Activated naive CD8-positive, alpha-beta T cell treated with anti-CD3 and anti-CD28 coated beads, Interleukin-2, amount 10 ng/mL, durations not matched to agents 7 days and 5 days (primary cell): ENCODE data around the gene DLG1. TPM values are rescaled to one million over a fixed set of nuclear protein-coding genes. Genes with fewer than 3 reads are reported as not detected.
"Not testable (repeated sequence)": the region's sequence is repeated elsewhere in the genome, so short reads cannot be mapped to it uniquely, and the experiment has no call there.

Experiments used
- ATAC-seq: fragments of 150-1000 bp; cut with Tn5 transposase; one replicate; pipeline ENCODE4 v1.10.0; 2021; ENCODE audit warnings: low read depth, moderate library complexity
- POLR2A ChIA-PET: fragments of 350-600 bp; sonication (Branson Sonifier 250); formaldehyde crosslinking; loops from one replicate; lab custom pipeline; 2021; ENCODE audit warnings: antibody characterized with exemption; lab: Charles Lee
- DNase-seq: peaks from one replicate; pipeline ENCODE4 v3.0.0; 2021
- H3K27ac Mint-ChIP-seq: one replicate; pipeline ENCODE4 v1.8.0; 2022; ENCODE audit warnings: mild to moderate bottlenecking, mixed read lengths
- H3K27me3 Mint-ChIP-seq: one replicate; pipeline ENCODE4 v1.8.0; 2022; ENCODE audit warnings: mild to moderate bottlenecking, moderate library complexity, mixed read lengths
- H3K36me3 Mint-ChIP-seq: one replicate; pipeline ENCODE4 v1.8.0; 2021; ENCODE audit warnings: mild to moderate bottlenecking, mixed read lengths
- H3K4me1 Mint-ChIP-seq: one replicate; pipeline ENCODE4 v1.8.0; 2021; ENCODE audit warnings: mixed read lengths
- H3K4me3 Mint-ChIP-seq: one replicate; pipeline ENCODE4 v1.8.0; 2022; ENCODE audit warnings: mild to moderate bottlenecking, moderate library complexity, mixed read lengths
- H3K9me3 Mint-ChIP-seq: one replicate; pipeline ENCODE4 v1.8.0; 2021; ENCODE audit warnings: mixed read lengths
- total RNA-seq, 2 experiments: library from RNA; stranded (reverse); gene quantifications; one replicate each; pipeline ENCODE4 v1.2.3, GENCODE V29; 2021

DLG1 gene
- total RNA-seq, 2 experiments from 2014 or later, result 83.4 to 86.5 TPM

DNA sequence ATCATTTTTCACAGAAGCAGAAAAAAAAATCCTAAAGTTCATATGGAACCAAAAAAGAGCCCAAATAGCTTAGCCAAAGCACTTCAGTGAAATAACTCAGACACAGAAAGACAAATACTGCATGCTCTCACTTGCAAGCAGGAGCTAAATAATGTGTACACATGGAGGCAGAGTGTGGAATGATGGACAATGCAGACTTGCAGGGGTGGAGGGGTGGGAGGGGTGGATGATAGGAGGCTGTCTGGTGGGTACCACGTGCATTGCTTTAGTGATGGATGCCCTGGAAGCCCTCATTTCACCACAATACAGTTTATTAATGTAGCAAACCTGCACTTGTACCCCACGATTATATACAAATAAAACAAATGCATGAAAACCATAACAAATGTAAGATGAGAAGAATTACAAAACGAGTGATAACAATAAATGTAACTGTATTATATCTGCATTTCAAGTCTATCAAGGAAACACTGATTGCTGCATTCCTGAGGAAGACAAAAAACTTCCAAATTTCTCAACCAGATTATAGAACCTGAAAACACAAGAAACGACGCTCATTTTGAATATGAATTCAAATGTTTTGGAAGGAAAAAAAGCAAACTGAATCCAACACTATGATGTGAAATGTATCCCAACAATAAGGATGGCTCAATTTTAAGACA lies 96.5 kb downstream of the DLG1 start:
- Mint-ChIP-seq H3K4me3 (no peak overlapping the region), H3K36me3 (peaks cover 7% of the 10 kb centered on the region), H3K4me1 (peaks cover 12% of the 10 kb centered on the region), H3K27me3 (no peaks in the 10 kb centered on the region), H3K9me3 (no peaks in the 10 kb centered on the region), H3K27ac (no peak overlapping the region)
- DNase-seq, result no peak
- POLR2A ChIA-PET, result no interaction called here
- no peak for ATAC-seq

- H3K36me3 Mint-ChIP-seq, H3K27ac Mint-ChIP-seq, H3K4me3 Mint-ChIP-seq, H3K27me3 Mint-ChIP-seq, H3K9me3 Mint-ChIP-seq, ATAC-seq, DNase-seq, POLR2A ChIA-PET: not testable (repeated sequence)
- peaks cover 12% of the 10 kb centered on the region for H3K4me1 Mint-ChIP-seq
These were observed 97.6 kb downstream of the DLG1 start for GRCh38 chr3:197200856-197201255.

- ATAC-seq, result no peak
- H3K27ac Mint-ChIP-seq, result no peak overlapping the region
- POLR2A ChIA-PET, result no interaction called here
- H3K4me1 Mint-ChIP-seq, result peaks cover 3% of the 10 kb centered on the region
- no peaks in the 10 kb centered on the region for H3K27me3 Mint-ChIP-seq
- H3K36me3 Mint-ChIP-seq, result peaks cover 12% of the 10 kb centered on the region
- no peaks in the 10 kb centered on the region for H3K9me3 Mint-ChIP-seq
- H3K4me3 Mint-ChIP-seq, result no peak overlapping the region
- no peak for DNase-seq
These were observed 101.1 kb downstream of the DLG1 start for GRCh38 chr3:197197334-197197733.

DNA sequence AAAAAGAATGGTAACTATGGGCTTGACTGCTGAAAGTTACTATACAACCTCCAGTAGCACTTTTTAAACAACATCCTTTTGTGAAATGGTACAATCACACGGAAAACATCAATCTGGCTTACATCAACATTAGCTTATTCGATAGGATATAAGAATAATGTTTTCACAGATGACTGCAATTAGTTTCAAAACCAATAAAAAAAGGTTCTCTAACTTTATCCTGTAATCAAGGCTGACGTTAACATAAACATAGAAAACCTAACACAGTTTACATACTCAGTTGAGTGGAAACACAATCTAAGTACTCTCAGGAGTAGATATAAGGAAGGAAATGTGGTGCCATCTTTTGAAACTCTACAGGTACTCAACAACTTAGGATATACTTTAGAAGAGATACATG lies 102.2 kb downstream of the DLG1 start:
- Mint-ChIP-seq H3K36me3 (peaks cover 15% of the 10 kb centered on the region), H3K27me3 (no peaks in the 10 kb centered on the region), H3K9me3 (no peaks in the 10 kb centered on the region), H3K27ac (no peak overlapping the region), H3K4me3 (no peak overlapping the region), H3K4me1 (peaks cover 5% of the 10 kb centered on the region)
- POLR2A ChIA-PET, result no interaction called here
- ATAC-seq (no peak), DNase-seq (no peak)

GRCh38 chr3:197195326-197195725 lies 103.1 kb downstream of the DLG1 start:
- Mint-ChIP-seq H3K9me3 (no peaks in the 10 kb centered on the region), H3K27me3 (no peaks in the 10 kb centered on the region), H3K36me3 (peaks cover 14% of the 10 kb centered on the region), H3K4me3 (no peak overlapping the region), H3K27ac (no peak overlapping the region), H3K4me1 (peaks cover 5% of the 10 kb centered on the region)
- no peak for ATAC-seq
- DNase-seq, result no peak
- POLR2A ChIA-PET, result no interaction called here

DNA sequence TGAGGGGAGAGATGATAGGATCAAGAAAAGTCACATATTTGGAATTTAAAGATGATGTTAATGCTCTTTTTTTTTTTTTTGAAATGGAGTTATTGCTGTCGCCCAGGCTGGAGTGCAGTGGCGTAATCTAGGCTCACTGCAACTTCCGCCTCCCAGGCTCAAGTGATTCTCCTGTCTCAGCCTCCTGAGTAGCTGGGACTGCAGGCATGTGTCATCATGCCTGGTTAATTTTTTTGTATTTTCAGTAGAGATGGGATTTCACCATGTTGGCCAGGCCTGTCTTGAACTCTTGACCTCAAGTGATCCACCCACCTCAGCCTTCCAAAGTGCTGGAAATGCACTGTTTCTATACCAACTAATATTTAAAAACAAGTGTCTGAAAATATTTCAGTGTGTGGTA lies 104.7 kb downstream of the DLG1 start:
- ATAC-seq, DNase-seq, H3K4me3 Mint-ChIP-seq, H3K27ac Mint-ChIP-seq, H3K4me1 Mint-ChIP-seq, H3K27me3 Mint-ChIP-seq, H3K9me3 Mint-ChIP-seq, POLR2A ChIA-PET: not testable (repeated sequence)
- peaks cover 14% of the 10 kb centered on the region for H3K36me3 Mint-ChIP-seq

GRCh38 chr3:197191897-197192296 lies 106.5 kb downstream of the DLG1 start:
- Mint-ChIP-seq H3K27me3 (no peaks in the 10 kb centered on the region), H3K4me1 (peaks cover 7% of the 10 kb centered on the region), H3K4me3 (no peak overlapping the region), H3K36me3 (peaks cover 12% of the 10 kb centered on the region), H3K27ac (no peak overlapping the region), H3K9me3 (no peaks in the 10 kb centered on the region)
- POLR2A ChIA-PET, result no interaction called here
- ATAC-seq (no peak), DNase-seq (no peak)

DNA sequence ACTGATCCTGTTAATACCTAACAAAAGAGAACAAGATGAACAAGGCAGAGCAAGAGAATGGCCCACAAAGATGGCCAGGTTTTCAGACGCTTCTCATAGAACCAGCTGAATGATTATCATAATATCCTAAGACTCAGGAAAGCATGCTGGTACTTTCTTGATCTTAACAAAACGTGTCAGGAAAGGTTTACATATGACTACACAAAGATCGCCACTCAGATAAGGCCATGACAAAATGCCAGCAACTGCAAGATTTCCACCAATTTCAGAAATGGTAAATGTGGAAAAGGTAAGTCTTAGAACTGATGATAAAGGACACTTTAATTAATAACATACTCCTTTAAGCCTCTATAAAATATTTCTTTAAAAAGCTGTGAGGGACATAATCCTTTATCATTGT lies 108.8 kb downstream of the DLG1 start:
- Mint-ChIP-seq H3K4me3 (no peak overlapping the region), H3K27ac (no peak overlapping the region), H3K4me1 (peaks cover 7% of the 10 kb centered on the region)

DNA sequence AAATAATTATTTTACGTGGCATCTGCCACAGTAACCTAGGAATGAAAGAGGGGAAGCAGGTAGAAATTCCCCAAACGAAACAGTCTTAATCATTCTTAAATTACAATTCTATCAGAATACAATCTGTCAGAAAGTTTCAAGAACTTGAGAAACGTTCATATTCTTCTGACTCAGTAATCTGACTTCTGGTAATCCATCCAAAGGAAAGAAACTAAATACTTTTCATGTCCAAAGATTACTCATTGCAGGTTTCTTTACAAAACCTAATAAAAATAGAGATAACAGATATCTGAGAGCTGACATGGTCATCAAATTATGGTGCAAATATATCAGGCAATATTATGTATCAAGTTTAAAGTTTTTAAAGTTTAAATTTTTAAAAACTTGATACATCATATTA lies 109.4 kb downstream of the DLG1 start:
- POLR2A ChIA-PET, result no interaction called here
- ATAC-seq (no peak), DNase-seq (no peak)
- Mint-ChIP-seq H3K9me3 (no peaks in the 10 kb centered on the region), H3K4me3 (no peak overlapping the region), H3K27me3 (no peaks in the 10 kb centered on the region), H3K4me1 (peaks cover 7% of the 10 kb centered on the region), H3K36me3 (peaks cover 8% of the 10 kb centered on the region), H3K27ac (no peak overlapping the region)

More for the DNA sequence above, 108.8 kb downstream of the DLG1 start:
- DNase-seq (no peak), ATAC-seq (no peak)
- no peaks in the 10 kb centered on the region for H3K9me3 Mint-ChIP-seq
- H3K36me3 Mint-ChIP-seq, result peaks cover 8% of the 10 kb centered on the region
- POLR2A ChIA-PET, result no interaction called here
- H3K27me3 Mint-ChIP-seq, result no peaks in the 10 kb centered on the region

GRCh38 chr3:197186887-197187588 lies 111.4 kb downstream of the DLG1 start:
- ATAC-seq, result peak; percentile 76
- Mint-ChIP-seq H3K36me3 (peaks cover 6% of the 10 kb centered on the region), H3K27ac (no peak overlapping the region), H3K9me3 (no peaks in the 10 kb centered on the region), H3K4me1 (peaks cover 5% of the 10 kb centered on the region), H3K4me3 (no peak overlapping the region), H3K27me3 (no peaks in the 10 kb centered on the region)
- POLR2A ChIA-PET, result no interaction called here
- no peak for DNase-seq

GRCh38 chr3:197183582-197183981 lies 114.8 kb downstream of the DLG1 start:
- Mint-ChIP-seq H3K4me3 (no peak overlapping the region), H3K27ac (no peak overlapping the region), H3K36me3 (peaks cover 3% of the 10 kb centered on the region), H3K4me1 (no peaks in the 10 kb centered on the region), H3K9me3 (no peaks in the 10 kb centered on the region), H3K27me3 (no peaks in the 10 kb centered on the region)
- DNase-seq, result no peak
- POLR2A ChIA-PET, result no interaction called here
- no peak for ATAC-seq

DNA sequence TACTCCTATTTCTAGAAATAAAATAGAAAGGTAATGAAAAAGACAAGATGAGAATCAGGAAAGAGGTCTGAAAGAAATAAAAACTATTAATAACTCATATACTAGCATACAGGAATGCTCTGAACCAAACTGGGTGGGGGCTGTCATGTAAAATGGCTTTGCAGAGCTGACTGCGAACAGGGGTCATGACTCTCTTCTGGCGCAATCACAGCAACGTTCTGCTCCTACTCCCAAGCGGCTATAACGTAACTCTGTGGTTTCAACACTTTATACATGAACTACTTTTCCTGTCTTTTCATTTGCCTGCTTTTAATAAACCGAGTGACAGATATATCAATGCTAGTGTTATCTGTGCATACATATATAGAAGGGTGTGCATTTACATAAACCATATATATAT lies 116.7 kb downstream of the DLG1 start:
- Mint-ChIP-seq H3K27me3 (no peaks in the 10 kb centered on the region), H3K4me1 (no peaks in the 10 kb centered on the region), H3K36me3 (peaks cover 3% of the 10 kb centered on the region), H3K9me3 (no peaks in the 10 kb centered on the region), H3K4me3 (no peak overlapping the region), H3K27ac (no peak overlapping the region)
- ATAC-seq (no peak), DNase-seq (no peak)
- POLR2A ChIA-PET, result no interaction called here

GRCh38 chr3:197178998-197179397 lies 119.4 kb downstream of the DLG1 start:
- POLR2A ChIA-PET, result no interaction called here
- Mint-ChIP-seq H3K4me1 (peaks cover 2% of the 10 kb centered on the region), H3K36me3 (peaks cover 3% of the 10 kb centered on the region), H3K27ac (no peak overlapping the region), H3K4me3 (no peak overlapping the region), H3K9me3 (no peaks in the 10 kb centered on the region), H3K27me3 (no peaks in the 10 kb centered on the region)
- ATAC-seq (no peak), DNase-seq (no peak)

- POLR2A ChIA-PET, result no interaction called here
These were observed 122.9 kb downstream of the DLG1 start for GRCh38 chr3:197175503-197175902.

More at GRCh38 chr3:197175503-197175902, 122.9 kb downstream of the DLG1 start:
- DNase-seq, result no peak
- Mint-ChIP-seq H3K36me3 (peaks cover 3% of the 10 kb centered on the region), H3K27me3 (no peaks in the 10 kb centered on the region), H3K4me1 (peaks cover 2% of the 10 kb centered on the region), H3K27ac (no peak overlapping the region), H3K4me3 (no peak overlapping the region), H3K9me3 (no peaks in the 10 kb centered on the region)
- no peak for ATAC-seq
